HG02840 (cell line): ENCODE results near the gene FANCI.

Experiments used
- ATAC-seq: cut with Tn5 transposase; IDR thresholded peaks from one replicate; pipeline ENCODE4 v1.9.1; 2021; ENCODE audit warnings: mild to moderate bottlenecking, moderate library complexity, moderate number of reproducible peaks; ENCODE audit not compliant: unreplicated experiment, low FRiP score

The FANCI gene

DNA sequence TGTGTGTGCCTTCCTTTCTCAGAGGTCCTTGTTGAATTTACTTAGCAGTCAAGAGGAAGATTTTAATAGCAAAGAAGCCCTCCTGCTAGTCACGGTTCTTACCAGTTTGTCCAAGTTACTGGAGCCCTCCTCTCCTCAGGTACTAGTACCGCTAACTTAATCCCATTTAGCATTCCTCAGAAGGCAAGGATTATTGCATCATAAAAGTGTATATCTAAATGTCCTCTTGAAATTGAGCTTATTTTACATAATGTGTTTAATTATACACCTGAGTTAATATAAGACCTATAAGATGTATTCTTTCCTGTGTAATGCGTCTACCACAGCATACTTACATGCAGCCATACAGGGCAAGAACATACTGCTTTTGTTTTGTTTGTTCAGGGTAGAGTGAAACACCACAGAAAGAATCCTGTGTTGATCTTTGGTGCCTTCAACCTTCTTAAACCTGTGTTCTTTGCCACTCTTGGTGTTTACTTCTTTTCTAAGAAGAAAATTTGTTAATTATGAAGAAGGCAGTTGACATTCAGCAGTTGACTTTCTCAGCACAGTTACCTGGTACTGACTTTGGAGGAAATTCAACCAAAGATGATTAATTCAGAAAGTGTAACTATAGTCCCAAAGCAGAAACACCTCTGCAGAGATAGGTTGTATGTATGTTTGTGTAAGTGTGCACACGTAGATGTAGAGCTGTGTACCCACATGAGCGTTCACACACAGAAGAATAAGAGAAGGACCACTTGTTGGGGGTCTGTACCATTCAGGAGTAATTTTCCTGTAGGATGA is 57.7 kb downstream of the FANCI start:
- no peak for ATAC-seq

DNA sequence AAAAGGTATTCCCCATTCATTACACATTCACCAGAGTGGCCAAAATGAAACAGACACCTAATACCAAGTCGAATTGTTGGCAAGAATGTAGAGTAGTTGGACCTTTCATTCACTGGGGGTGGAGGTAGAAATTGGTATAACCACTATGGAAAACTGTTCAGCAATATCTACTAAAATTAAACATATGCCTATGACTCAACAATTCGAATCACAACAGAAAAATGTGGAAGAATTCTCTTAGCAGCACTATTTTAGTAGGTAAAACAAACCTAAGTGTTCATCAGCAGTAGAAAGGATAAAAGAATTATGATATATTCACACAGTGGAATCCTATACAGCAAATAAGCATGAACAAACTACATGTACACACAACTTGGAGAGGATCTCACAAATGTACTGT is 60.2 kb downstream of the FANCI start:
- no peak for ATAC-seq

DNA sequence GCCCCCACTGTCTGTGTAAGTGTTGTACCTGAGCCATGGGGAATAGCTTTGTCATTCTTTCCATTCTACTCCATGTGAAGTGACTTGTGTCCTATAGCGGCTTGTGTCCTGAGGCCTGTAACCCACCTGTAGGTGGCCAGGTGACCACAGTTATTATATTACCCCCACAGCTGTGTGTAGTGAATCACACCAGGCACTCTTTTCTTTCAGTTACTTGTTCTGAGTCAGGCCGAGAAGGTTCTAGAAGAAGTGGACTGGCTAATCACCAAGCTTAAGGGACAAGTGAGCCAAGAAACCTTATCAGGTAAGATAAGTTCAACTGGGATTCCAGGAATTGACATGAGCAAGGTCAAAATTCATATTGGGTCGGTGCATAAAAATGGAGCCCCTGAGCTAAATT is 61.6 kb downstream of the FANCI start:
- ATAC-seq, result no peak

DNA sequence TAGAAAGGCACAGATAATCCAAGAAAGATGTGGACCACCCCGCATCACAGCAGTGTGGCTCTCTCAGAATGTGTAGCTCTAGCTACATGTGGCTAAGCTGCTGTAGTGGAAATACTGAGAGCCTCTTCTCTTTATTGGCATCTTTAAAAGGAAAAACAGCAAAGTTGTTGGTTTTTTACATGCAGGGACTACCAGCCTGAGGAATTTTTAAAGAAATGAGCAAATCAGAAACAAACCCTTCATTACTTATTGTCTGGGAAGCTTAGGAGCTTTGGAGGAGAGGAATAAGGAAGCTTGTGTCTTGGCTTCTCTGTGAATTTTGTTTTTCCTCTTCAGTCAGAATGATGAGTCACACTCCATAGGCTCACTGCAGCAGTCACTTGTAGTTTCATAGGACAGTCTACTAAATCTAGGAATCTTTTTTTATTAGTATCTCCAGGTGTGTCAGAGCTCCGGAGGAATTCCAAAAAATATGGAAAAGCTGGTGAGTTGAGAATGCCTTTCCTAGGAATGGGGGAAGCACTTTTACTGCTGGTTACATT is 63.3 kb downstream of the FANCI start:
- ATAC-seq, result no peak

DNA sequence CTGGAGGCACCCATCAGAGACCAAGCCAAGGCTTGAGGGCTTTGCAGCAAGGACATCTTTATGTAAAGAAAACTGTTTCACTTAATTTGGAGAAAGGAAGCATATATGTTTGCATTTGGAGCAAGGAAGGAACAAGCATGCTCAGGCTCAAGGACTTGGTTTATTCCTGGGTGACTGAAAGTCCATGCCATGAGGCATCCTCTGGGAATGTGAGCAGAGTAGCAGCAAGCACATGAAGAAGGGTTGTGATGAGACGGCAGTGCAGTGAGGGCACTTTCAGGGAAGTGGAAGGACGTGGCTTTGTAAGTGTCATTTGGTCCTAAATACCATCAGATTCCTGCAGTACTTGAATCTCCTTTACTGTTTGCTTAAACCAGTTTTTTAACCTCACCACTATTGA is 64.0 kb downstream of the FANCI start:
- ATAC-seq, result no peak

DNA sequence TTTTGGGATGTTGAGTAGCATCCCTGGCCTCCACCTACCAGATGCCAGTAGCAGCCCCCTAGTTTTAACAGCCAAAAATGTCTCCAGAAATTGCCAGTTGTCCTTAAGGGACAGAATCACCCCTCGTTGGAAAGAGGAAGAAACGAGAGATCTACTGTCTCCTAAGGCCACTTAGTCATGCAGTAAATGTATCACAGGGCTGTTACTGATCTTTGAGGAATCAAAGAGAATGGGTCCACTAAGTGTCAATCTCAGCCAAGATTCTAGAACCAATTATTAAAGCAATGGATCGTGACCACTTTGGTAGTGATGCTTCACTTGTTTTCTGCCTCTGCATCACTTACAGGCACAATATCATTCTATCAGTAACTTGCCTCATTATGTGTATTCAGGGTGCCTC is 64.5 kb downstream of the FANCI start:
- ATAC-seq, result no peak

DNA sequence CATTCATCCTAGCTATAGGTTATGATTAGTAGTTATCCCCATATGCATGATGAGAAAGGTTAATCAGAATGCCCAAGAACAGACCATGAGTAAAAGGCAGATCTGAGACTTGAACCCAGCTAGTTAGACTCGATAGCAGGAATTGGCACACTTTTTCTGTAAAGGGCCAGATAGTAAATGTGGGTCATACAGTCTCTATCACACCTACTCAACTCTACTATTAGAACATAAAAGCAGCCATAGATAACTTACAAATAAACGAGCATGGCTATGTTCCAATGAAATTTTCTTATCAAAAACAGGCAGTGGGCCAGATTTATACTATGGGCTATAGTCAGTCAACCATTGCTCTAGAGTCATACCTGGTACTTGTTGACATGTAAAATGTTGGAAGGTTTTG is 66.2 kb downstream of the FANCI start:
- no peak for ATAC-seq

DNA sequence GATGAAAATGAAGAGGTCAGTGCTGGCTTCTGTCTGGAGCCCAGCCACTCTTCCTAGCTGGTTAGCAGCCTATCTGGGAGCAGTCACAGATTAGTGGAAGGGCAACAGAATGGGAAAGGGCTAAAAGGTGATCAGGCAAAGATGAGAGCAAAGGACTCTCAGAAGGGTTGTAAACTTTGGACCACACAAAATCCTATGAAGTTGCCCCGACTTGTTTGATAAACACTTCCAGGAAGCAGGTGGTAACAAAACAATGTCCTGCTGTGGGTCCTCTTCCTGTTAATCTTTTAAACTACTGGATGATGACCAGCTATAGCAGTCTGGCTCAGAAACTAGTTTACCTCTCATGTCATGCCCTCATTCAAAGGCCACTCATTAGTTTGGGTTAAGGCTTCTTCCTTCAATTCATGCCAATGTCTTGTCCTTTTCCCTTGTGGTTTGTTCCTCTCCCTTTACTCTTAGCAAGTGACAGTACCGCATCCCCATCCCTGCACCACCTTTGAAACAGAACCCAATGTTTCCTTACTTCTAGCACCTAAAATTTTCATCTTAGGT is 71.7 kb downstream of the FANCI start:
- no peak for ATAC-seq

DNA sequence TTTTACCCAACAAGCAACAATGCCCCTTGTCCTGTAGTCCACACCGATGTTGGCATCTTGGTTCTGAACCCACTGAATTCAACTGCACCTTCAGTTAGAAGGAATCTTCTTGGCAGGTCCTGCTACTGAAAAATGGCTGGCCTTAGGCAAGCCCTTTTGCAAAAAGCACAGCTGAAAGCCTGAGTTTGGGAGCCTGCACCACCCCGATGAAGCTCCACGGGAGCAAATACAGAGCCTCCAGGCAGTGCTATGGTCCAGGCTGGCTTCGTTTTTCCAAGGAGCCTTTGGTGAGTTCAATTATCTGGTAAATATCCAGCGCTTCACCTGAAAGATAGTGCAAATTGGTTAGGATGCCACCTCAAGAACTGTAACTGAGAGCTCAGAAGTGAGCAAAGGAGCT is 72.7 kb downstream of the FANCI start:
- no peak for ATAC-seq

DNA sequence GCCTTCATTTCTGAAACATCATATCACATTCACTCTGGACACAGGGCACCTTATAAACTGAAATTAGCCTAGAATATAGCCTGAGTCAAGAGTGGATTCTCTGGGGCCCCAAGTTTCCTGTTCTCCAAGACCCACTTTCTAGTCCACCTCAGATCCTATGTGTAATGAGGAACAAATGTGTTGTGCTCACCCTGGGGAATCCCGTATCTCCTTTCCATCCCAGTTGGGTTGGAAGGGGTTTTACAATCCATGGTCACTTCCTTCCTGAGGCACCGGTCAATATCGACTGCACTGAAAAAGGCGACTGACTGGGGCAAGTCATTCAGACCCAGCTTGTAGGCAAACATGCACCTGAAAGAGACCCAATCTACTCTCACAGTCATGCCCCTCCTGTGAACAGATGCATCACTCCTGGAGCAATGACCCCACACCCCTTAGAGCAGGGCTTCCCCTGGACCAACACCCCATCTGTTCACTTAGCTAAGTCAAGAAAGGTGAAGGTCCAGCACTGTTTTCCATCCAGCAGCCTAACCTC is 73.5 kb downstream of the FANCI start:
- no peak for ATAC-seq

DNA sequence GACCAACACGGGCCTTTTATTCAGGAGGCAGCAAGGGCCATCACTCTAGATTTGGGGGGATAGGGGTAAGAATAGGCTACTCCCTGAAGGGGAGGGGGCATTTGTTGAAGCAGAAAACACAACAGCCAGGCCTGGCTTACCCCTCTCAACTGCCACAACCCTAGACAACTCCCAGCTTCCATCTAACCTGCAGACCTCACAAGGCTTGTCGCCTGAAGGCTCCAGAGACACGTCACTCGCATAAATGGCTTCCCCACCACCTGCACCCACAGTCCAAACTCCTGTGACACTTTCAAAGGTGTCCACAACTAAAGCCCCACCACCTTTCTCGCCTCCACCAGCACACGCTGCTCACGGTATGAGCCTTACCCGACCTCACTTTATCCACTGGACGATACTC is 75.9 kb downstream of the FANCI start:
- ATAC-seq, result no peak

DNA sequence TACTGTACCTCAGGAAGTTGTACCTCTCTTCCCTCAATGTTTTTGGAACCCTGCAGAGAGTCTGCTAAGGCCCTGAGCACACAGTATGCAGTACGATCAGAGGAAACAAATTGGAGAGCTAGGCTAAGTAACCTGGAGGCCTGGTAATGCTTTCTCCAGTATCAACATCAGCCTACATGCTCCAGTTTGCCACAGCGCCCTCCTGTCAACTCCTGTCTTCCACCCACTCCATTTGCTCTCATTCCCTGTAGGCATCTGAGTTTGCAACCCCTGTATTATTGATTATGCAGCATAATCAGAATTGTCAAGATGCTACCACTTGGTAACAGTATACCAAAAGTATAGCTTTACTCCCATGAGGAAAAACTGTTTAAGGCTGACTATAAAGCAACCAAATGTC is 76.4 kb downstream of the FANCI start:
- no peak for ATAC-seq

DNA sequence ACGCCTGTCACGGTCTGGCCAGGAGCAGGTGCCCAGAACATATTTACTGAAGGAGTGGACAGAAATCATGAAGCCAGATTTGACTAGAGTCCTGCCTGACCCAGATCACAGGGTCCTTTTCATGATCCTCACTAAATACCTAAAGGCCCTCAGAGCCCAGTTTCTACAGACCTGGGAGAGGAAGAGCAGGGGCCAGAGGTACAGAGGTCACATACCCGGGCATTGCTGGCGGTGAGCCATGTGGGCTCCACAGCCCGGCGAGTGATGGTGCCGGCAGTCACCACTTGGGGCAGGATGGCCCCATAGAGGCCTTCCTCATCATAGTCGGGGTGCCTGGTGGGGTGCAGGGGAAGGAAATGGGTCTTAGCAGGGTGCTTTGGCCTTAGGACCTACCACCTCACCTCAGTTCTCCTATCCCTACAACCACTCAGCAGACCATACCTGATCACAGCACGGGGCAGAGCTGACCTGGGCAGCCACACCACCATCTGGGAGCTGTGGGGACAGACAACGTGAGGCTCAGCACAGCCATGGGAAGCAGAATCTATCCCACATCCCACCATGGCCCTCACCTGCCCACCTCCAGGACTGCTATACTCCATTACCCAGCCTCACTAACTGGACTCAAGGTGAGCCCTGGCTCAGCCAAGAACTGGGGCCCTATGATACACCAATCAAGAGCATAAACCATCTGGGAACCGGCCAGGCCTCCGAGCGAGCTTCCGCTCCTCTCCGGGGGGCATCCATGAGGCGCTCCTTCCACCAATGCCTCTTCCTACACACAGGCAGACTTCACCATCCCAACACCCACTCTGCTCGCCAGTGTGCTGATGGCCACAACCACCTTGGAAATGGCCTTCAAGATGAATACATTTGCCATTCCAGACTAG is 78.0 kb downstream of the FANCI start:
- ATAC-seq, result no peak

DNA sequence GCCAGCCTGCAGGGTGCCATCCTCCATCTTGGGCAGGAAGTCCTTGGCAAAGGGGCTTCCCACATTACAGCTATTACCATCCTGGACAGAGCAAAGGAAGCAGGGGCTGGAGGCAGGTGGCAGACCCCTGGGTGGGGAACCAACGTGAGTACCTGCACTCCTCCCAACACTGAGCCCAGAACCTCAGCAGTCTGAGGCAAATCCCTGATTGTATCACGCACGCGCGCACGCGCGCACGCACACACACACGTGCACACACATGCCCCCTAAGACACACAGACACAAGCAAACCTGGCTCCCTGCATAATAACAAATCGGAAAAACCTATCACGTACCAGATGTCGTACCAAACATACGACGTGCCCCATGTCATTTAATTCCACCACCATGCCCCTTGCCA is 79.0 kb downstream of the FANCI start:
- no peak for ATAC-seq

DNA sequence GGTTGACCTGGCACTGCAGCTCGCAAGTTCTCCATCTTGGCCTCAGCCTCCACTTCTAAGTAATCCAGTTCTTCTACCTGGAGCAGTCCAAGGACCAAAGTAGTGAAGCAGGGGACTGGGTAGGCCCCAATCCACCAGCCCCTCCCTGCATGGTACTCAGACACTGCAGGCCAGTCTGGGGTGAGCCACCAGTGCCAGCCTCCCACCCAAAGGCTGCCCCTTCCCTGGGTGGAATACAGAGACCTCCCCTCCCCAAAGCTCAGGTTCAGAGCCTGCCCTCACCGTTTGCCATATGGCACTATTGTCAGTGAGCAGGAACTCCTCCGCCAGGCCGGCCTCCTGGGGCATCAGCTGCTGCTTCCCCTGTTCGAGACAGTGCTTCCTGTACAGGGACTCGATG is 80.0 kb downstream of the FANCI start:
- no peak for ATAC-seq

DNA sequence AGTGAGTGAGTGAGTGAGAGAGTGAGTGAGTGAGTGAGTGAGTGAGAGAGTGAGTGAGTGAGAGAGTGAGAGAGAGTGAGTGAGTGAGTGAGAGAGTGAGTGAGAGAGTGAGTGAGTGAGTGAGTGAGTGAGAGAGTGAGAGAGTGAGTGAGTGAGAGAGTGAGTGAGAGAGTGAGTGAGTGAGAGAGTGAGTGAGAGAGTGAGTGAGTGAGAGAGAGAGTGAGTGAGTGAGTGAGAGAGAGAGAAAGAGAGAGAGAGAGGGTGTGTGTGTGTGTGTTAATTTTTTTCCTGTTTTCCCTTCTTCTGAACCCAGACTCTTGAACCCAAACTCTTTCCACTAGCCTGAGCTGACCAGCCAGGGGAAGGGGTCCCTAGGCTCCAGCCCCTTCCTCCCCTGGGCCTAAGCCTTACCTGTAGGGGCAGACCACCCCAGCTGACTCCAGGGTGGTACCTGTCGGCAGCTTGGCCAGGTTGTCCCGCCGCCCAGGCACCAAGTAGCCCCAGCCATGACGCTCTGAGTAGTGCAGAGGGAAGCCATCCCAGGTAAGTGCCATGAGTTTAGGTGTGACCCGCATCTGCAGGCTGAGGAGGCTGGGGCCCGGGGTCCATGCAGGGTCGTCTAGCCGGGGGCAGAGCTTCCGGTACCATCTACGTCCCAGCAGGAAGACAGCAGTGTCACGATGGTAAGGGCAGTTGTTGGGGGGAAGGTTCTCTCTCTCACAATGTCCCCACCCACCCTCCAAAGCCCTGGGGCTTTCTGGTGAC is 81.4 kb downstream of the FANCI start:
- ATAC-seq, result no peak

DNA sequence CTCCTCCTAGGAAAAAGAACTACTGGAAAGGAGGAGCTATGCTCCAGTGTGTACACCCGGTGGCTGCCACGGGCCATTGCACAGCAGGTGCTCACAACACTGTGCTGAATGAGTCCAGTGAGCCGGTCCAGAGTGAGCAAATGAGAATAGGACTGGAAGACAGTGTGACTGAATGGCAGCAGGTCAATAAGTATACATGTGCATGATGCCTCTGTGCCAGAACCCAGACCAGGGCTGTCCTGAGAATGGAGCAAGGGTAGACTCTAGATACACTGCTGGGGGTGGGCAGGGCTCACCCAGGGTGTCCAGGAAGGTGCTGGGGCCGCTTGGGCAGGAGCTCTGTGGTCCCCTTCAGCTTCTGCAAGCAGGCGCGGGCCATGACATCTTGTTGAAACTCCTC is 82.5 kb downstream of the FANCI start:
- ATAC-seq, result no peak

DNA sequence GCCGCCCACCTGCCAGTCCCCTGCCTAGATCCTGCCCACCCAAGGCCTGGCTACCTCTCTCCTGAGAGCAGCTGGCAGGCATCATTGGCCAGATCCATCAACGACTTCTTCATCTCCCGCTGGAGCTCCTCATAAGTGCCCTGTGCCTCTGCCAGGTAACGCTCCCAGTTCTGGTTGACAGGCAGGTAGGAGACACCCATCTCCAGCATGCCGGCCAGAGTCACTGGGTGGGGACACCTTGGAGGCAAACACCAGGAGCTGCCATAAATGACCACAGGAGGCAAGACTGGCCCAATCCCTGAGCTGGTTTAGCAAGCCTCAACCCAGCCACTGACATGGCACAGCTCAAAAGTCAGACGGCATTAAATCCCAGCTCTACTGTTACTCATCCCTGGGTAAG is 83.3 kb downstream of the FANCI start:
- no peak for ATAC-seq

DNA sequence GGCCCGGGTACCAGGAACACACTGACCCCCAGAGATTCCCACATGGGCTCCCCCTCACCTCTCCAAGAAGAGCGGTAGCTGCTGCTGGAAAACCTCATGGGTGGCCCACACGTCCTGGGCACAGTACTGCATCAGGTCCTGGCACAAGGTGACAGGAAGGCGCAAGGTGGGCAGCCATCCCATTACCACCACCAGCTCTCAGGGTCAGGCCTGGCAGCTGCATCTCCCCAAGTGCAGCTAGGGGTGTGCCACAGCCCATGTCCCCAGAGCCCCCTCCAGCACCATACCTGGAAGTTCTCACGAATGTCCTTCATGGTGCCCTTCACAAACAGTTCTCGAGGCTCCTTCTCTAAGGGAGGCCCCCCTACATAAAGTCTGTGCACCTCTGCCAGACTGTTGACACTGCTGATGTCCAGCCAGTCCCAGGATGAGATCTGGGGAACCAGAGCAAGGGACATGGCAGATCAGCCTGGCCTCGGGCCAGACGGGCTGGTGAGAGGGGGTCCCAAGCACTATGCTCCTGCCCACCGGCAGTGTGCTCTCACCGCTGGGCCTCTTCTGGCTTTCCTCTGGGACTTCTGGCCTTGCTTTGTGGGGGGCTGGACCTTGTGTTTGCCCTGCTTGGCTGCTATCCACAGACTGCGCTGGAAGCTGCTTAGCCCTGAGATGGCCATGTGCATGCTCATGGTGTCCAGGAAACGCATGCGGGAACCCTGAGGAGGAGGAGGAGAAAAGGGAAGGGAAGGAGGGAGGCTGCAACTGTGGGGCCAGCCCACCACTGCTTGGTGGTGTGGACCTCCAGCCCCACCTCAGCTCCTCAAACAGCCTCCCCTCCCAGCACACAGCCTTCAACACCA is 84.8 kb downstream of the FANCI start:
- no peak for ATAC-seq
